ENCODE results near the gene GLCE. TPM values are rescaled to one million over a fixed set of nuclear protein-coding genes. Genes with fewer than 3 reads are reported as not detected.
"Not testable (repeated sequence)": the region's sequence is repeated elsewhere in the genome, so short reads cannot be mapped to it uniquely, and the experiment has no call there.

GLCE gene
- total RNA-seq, 1 experiment from 2014 or later: 18.6 TPM

GRCh38 chr15:69271217-69271616 is 110.8 kb downstream of the GLCE start:
- no peak for DNase-seq (ENCODE audit: low read depth)

GRCh38 chr15:69272139-69272538 is 111.7 kb downstream of the GLCE start:
- no peak for DNase-seq (ENCODE audit: low read depth)

GRCh38 chr15:69272891-69273290 is 112.5 kb downstream of the GLCE start:
- DNase-seq (ENCODE audit: low read depth): no peak

GRCh38 chr15:69275074-69275670 is 114.7 kb downstream of the GLCE start:
- no peak for DNase-seq (ENCODE audit: low read depth)

- DNase-seq (ENCODE audit: low read depth): no peak
Measured at GRCh38 chr15:69275933-69276560, 115.6 kb downstream of the GLCE start.

GRCh38 chr15:69277316-69277715 is 116.9 kb downstream of the GLCE start:
- no peak for DNase-seq (ENCODE audit: low read depth)

GRCh38 chr15:69279636-69280035 is 119.2 kb downstream of the GLCE start:
- no peak for DNase-seq (ENCODE audit: low read depth)

- DNase-seq (ENCODE audit: low read depth): no peak
Measured at GRCh38 chr15:69280783-69281182, 120.3 kb downstream of the GLCE start.

- no peak for DNase-seq (ENCODE audit: low read depth)
Measured at GRCh38 chr15:69282104-69282743, 121.8 kb downstream of the GLCE start.

GRCh38 chr15:69285834-69286233 is 125.4 kb downstream of the GLCE start:
- no peak for DNase-seq (ENCODE audit: low read depth)

GRCh38 chr15:69288011-69288410 is 127.6 kb downstream of the GLCE start:
- no peak for DNase-seq (ENCODE audit: low read depth)

- DNase-seq (ENCODE audit: low read depth): no peak
Measured at GRCh38 chr15:69288531-69289341, 128.3 kb downstream of the GLCE start.

GRCh38 chr15:69289342-69290146 is 129.1 kb downstream of the GLCE start:
- no peak for DNase-seq (ENCODE audit: low read depth)

GRCh38 chr15:69290346-69291164 is 130.1 kb downstream of the GLCE start:
- DNase-seq (ENCODE audit: low read depth): no peak

GRCh38 chr15:69291651-69292050 is 131.2 kb downstream of the GLCE start:
- DNase-seq (ENCODE audit: low read depth): not testable (repeated sequence)

- DNase-seq (ENCODE audit: low read depth): no peak
Measured at GRCh38 chr15:69292826-69293420, 132.5 kb downstream of the GLCE start.

GRCh38 chr15:69293741-69294615 is 133.5 kb downstream of the GLCE start:
- no peak for DNase-seq (ENCODE audit: low read depth)

GRCh38 chr15:69296606-69297005 is 136.2 kb downstream of the GLCE start:
- no peak for DNase-seq (ENCODE audit: low read depth)

Measured in HT1080 (cell line).